IgD-negative memory B cell (primary cell): ENCODE measurements around the gene DCPS. TPM values are rescaled to one million over a fixed set of nuclear protein-coding genes. Genes with fewer than 3 reads are reported as not detected.
A peak's percentile ranks its signal among the peaks of the same experiment; 100 is the strongest.
"Not testable (repeated sequence)": the region's sequence is repeated elsewhere in the genome, so short reads cannot be mapped to it uniquely, and the experiment has no call there.

ENCODE experiments used
- H3K27ac Mint-ChIP-seq, 3 donors: one replicate each; pipeline ENCODE4 v1.8.0; 2020 to 2022; ENCODE audit warnings: mild to moderate bottlenecking in 3 of 3, mixed read lengths in 3 of 3, moderate library complexity in 1 of 3
- H3K27me3 Mint-ChIP-seq: one replicate; pipeline ENCODE4 v1.8.0; 2021; ENCODE audit warnings: mixed read lengths
- H3K36me3 Mint-ChIP-seq: one replicate; pipeline ENCODE4 v1.8.0; 2020; ENCODE audit warnings: mild to moderate bottlenecking, mixed read lengths
- H3K4me1 Mint-ChIP-seq, 3 donors: one replicate each; pipeline ENCODE4 v1.8.0; 2020 to 2022; ENCODE audit warnings: mixed read lengths in 3 of 3, mild to moderate bottlenecking in 1 of 3
- H3K4me3 Mint-ChIP-seq, 4 donors: one replicate each; pipeline ENCODE4 v1.8.0; 2020 to 2022; ENCODE audit warnings: mild to moderate bottlenecking in 4 of 4, mixed read lengths in 4 of 4, moderate library complexity in 3 of 4
- H3K9me3 Mint-ChIP-seq, 3 donors: one replicate each; pipeline ENCODE4 v1.8.0; 2020 to 2021; ENCODE audit warnings: mixed read lengths in 3 of 3, mild to moderate bottlenecking in 1 of 3
- polyA plus RNA-seq: library from polyadenylated mRNA; unstranded; fragments of 300-500 nt; fragmentation: Illumina TruSeq; gene quantifications from one replicate; pipeline ENCODE4 v1.2.3, GENCODE V29; 2021

DCPS gene
- polyA plus RNA-seq, 1 donor from 2014 or later, result 76.9 TPM

GRCh38 chr11:126308771-126309170, 4.9 kb downstream of the DCPS start:
- not testable (repeated sequence) for H3K4me3 Mint-ChIP-seq
- Mint-ChIP-seq H3K36me3 (peaks cover 10% of the 10 kb centered on the region), H3K4me1 (peaks cover 27 to 36% (median 34%) of the 10 kb centered on the region in 3 donors)

GRCh38 chr11:126310200-126310991, 6.5 kb downstream of the DCPS start:
- Mint-ChIP-seq H3K4me3 (peak overlapping the region in 2 of 4 donors; percentile 7 to 26), H3K4me1 (peaks cover 24 to 30% (median 25%) of the 10 kb centered on the region in 3 donors), H3K27me3 (no peaks in the 10 kb centered on the region), H3K9me3 (no peaks in the 10 kb centered on the region), H3K36me3 (peaks cover 10% of the 10 kb centered on the region), H3K27ac (peak overlapping the region in 2 of 3 donors; percentile 36 to 56)

More at GRCh38 chr11:126308771-126309170, 4.9 kb downstream of the DCPS start:
- not testable (repeated sequence) for H3K27ac Mint-ChIP-seq, H3K9me3 Mint-ChIP-seq, H3K27me3 Mint-ChIP-seq

GRCh38 chr11:126310992-126311310, 7.1 kb downstream of the DCPS start:
- H3K4me1 Mint-ChIP-seq, result peaks cover 19 to 26% (median 20%) of the 10 kb centered on the region in 3 donors
- no peak overlapping the region for H3K4me3 Mint-ChIP-seq
- H3K36me3 Mint-ChIP-seq, result peaks cover 12% of the 10 kb centered on the region
- no peaks in the 10 kb centered on the region for H3K9me3 Mint-ChIP-seq
- H3K27ac Mint-ChIP-seq, result peak overlapping the region in 1 of 3 donors; percentile 36
- no peaks in the 10 kb centered on the region for H3K27me3 Mint-ChIP-seq

- Mint-ChIP-seq H3K4me3 (peak overlapping the region in 1 of 4 donors; percentile 58), H3K27me3 (no peaks in the 10 kb centered on the region), H3K9me3 (no peaks in the 10 kb centered on the region), H3K27ac (peak overlapping the region; percentile 36 to 86 (median 63)), H3K36me3 (peaks cover 18% of the 10 kb centered on the region), H3K4me1 (peaks cover 18 to 29% (median 21%) of the 10 kb centered on the region in 3 donors)
Observed at GRCh38 chr11:126311401-126312291, 7.8 kb downstream of the DCPS start.

- Mint-ChIP-seq H3K36me3 (peaks cover 17% of the 10 kb centered on the region), H3K27me3 (no peaks in the 10 kb centered on the region), H3K4me1 (peaks cover 14 to 24% (median 15%) of the 10 kb centered on the region in 3 donors), H3K27ac (no peak overlapping the region), H3K9me3 (no peaks in the 10 kb centered on the region), H3K4me3 (peak overlapping the region in 1 of 4 donors; percentile 5)
Observed at GRCh38 chr11:126312961-126313360, 9.1 kb downstream of the DCPS start.

- peaks cover 17% of the 10 kb centered on the region for H3K36me3 Mint-ChIP-seq
- no peak overlapping the region for H3K4me3 Mint-ChIP-seq
- peaks cover 12 to 25% (median 18%) of the 10 kb centered on the region in 3 donors for H3K4me1 Mint-ChIP-seq
- no peaks in the 10 kb centered on the region for H3K27me3 Mint-ChIP-seq
- H3K9me3 Mint-ChIP-seq, result no peaks in the 10 kb centered on the region
- H3K27ac Mint-ChIP-seq, result no peak overlapping the region
Observed at GRCh38 chr11:126313826-126314225, 10.0 kb downstream of the DCPS start.

GRCh38 chr11:126317432-126317755, 13.5 kb downstream of the DCPS start:
- H3K9me3 Mint-ChIP-seq, result no peaks in the 10 kb centered on the region
- H3K4me3 Mint-ChIP-seq, result no peak overlapping the region
- H3K36me3 Mint-ChIP-seq, result peaks cover 21% of the 10 kb centered on the region
- no peak overlapping the region for H3K27ac Mint-ChIP-seq
- peaks cover 5 to 16% (median 12%) of the 10 kb centered on the region in 3 donors for H3K4me1 Mint-ChIP-seq
- no peaks in the 10 kb centered on the region for H3K27me3 Mint-ChIP-seq

GRCh38 chr11:126317756-126318573, 14.1 kb downstream of the DCPS start:
- Mint-ChIP-seq H3K4me3 (peak overlapping the region in 1 of 4 donors; percentile 37), H3K27ac (peak overlapping the region in 2 of 3 donors; percentile 71 to 85), H3K27me3 (no peaks in the 10 kb centered on the region), H3K9me3 (no peaks in the 10 kb centered on the region), H3K36me3 (peaks cover 21% of the 10 kb centered on the region), H3K4me1 (peaks cover 5 to 16% (median 12%) of the 10 kb centered on the region in 3 donors)

- Mint-ChIP-seq H3K36me3 (peaks cover 23% of the 10 kb centered on the region), H3K4me1 (peaks cover 5 to 14% (median 12%) of the 10 kb centered on the region in 3 donors), H3K27me3 (no peaks in the 10 kb centered on the region)
Observed at GRCh38 chr11:126318574-126319373, 14.9 kb downstream of the DCPS start.

GRCh38 chr11:126319374-126319740, 15.5 kb downstream of the DCPS start:
- H3K9me3 Mint-ChIP-seq, result no peaks in the 10 kb centered on the region
- no peaks in the 10 kb centered on the region for H3K27me3 Mint-ChIP-seq
- peaks cover 5 to 14% (median 8%) of the 10 kb centered on the region in 3 donors for H3K4me1 Mint-ChIP-seq
- peak overlapping the region in 1 of 3 donors; percentile 53 for H3K27ac Mint-ChIP-seq
- H3K36me3 Mint-ChIP-seq, result peaks cover 23% of the 10 kb centered on the region
- H3K4me3 Mint-ChIP-seq, result no peak overlapping the region

More at GRCh38 chr11:126318574-126319373, 14.9 kb downstream of the DCPS start:
- peak overlapping the region in 1 of 4 donors; percentile 34 for H3K4me3 Mint-ChIP-seq
- peak overlapping the region in 1 of 3 donors; percentile 71 for H3K27ac Mint-ChIP-seq
- no peaks in the 10 kb centered on the region for H3K9me3 Mint-ChIP-seq

GRCh38 chr11:126322996-126323395, 19.1 kb downstream of the DCPS start:
- Mint-ChIP-seq H3K9me3 (no peaks in the 10 kb centered on the region), H3K4me1 (peaks cover 5 to 6% (median 5%) of the 10 kb centered on the region in 3 donors)

GRCh38 chr11:126327281-126328000, 23.6 kb downstream of the DCPS start:
- Mint-ChIP-seq H3K4me1 (no peaks in the 10 kb centered on the region), H3K27ac (peak overlapping the region in 2 of 3 donors; percentile 54 to 90), H3K9me3 (no peaks in the 10 kb centered on the region), H3K27me3 (no peaks in the 10 kb centered on the region), H3K4me3 (no peak overlapping the region), H3K36me3 (peaks cover 8% of the 10 kb centered on the region)

More at GRCh38 chr11:126322996-126323395, 19.1 kb downstream of the DCPS start:
- Mint-ChIP-seq H3K27ac (no peak overlapping the region), H3K36me3 (peaks cover 16% of the 10 kb centered on the region), H3K4me3 (no peak overlapping the region), H3K27me3 (no peaks in the 10 kb centered on the region)

GRCh38 chr11:126328001-126328390, 24.1 kb downstream of the DCPS start:
- Mint-ChIP-seq H3K36me3 (peaks cover 8% of the 10 kb centered on the region), H3K4me3 (no peak overlapping the region), H3K9me3 (no peaks in the 10 kb centered on the region), H3K4me1 (no peaks in the 10 kb centered on the region), H3K27me3 (no peaks in the 10 kb centered on the region), H3K27ac (no peak overlapping the region)
